ENCODE data around the gene GUCY1A2.

GRCh38 chr11:106694501-106694900 lies 323.8 kb downstream of the GUCY1A2 start:
- no peak for TF ChIP-seq CTCF (IDR thresholded peaks at IDR 0.05)
- TF ChIP-seq POLR2A (IDR thresholded peaks at IDR 0.05), result no peak
